ENCODE measurements around the gene CBLB.

The CBLB gene

GRCh38 chr3:105869861-105870755 lies 1.3 kb upstream of the CBLB start:
- no peak for DNase-seq (ENCODE audit: low spot score)

DNA sequence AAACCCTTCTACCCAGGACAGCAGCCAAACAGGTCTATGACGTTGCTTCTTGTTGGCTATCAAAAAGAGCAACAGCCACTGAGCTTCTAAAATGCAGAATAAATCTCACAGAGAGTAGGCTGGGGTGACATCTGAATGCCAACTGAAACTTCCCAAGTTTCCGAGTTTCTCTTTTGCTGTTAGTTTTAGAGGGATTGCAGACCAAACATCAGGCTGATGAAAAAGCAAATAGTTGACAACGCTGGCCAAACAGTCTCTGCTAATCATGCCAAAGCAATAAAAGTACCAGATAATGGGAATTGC lies 670 bp upstream of the CBLB start:
- DNase-seq (ENCODE audit: low spot score) = no peak

GRCh38 chr3:105868431-105868741 lies 426 bp downstream of the CBLB start:
- peak; percentile 55 for DNase-seq (ENCODE audit: low spot score)

DNA sequence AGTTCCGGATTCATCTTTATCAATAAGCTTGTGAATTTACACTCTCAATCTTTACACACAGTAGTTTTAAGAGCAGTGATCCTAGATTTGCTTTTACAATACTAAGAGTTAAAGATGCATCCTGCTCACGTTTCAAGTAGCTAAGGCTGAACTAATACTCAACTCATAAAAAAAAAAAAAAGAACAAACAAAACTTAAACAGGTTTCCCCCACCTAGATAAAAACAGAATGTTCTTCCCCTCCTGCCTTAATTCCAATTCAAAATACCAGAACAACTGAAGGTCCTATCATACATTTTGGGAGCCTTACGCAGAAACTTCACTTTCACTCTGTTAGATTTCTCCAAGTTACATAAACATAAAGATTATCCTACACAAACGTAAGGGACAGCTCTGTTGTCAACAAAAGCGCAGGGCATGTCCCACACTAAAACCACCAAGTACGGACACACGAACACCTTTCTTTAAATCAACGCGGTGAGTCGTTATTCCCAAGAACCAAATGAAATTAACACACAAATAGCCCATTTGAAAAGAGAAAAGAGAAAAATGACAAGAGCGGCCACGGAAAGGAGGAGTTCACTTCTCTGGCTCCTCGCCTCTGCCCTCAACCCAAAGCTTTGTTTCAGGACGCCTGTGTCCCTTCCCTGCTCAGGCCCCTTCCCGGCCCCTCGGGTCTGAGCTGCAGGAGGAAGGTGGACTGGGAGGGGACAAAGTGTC lies 941 bp downstream of the CBLB start:
- DNase-seq (ENCODE audit: low spot score) = peak; percentile 38

- no peak for DNase-seq (ENCODE audit: low spot score)
Observed at GRCh38 chr3:105866656-105867653, 1.9 kb downstream of the CBLB start.

DNA sequence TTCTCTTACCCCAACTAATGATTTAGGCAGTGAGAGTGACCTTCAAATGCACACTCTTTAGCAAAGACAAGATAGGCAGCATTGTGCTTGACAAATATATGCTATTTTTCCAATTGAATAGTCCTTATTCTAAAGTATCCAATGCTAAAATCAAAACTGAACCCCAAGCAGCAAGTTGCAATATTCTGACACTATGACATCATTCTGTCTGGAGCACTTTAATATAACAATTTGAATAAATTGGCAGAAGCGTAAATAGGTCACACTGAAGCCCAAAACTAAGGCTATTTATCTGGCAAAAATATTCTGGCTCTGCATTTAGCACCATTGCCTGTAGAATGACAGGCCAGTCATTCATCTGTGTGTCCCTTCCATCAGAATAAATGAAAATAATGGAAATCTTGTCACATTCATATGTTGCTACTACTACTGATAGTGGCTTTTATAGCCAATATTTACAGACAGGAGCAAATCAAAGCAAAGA lies 2.9 kb downstream of the CBLB start:
- DNase-seq (ENCODE audit: low spot score) = peak; percentile 76

DNA sequence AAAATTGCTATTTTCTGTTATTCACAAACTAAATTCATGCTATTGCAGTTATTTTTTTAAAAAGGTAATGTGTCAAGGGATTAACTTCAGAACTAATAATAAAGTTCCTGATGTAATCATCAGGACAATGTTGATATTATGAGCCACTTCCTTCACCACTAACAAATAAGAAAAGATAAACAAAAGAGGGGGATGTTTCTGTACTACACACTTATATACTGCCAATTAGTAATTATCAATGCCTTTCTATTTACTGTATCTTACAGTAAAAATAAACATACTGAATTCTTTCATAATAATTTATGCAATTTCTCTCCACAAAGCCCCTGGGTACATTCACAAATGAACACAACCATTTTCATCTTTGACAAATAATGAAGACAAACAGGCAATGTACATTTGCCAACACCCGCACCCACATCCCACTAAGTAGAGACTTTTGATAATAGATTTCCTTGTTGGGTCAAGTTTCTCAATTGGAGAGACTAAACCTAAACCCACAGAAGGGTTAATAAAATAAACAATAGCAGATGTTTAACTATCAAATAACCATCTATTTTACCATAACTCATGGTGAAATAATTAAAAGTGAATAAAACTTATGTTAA lies 3.7 kb downstream of the CBLB start:
- no peak for DNase-seq (ENCODE audit: low spot score)

DNA sequence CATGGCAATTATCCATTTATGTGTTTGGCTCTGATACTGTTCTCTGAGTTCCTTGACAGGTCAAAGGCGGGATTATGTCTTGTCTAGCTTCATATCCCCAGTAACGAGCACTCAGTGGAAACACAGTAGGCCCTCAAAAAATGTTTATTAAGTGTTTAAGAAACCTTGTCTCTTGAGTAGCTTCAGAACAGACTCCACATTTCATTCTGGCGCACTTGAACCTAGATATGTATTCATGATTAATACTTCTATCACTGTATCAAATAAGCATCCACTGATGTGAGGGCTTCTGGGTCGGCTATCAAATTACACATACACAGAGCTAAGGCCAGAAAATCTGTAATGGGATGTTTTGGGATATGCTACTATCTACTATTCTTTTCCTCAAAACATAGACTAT lies 4.6 kb downstream of the CBLB start:
- no peak for DNase-seq (ENCODE audit: low spot score)

GRCh38 chr3:105863608-105864007 lies 5.2 kb downstream of the CBLB start:
- no peak for DNase-seq (ENCODE audit: low spot score)

GRCh38 chr3:105862217-105862616 lies 6.6 kb downstream of the CBLB start:
- DNase-seq (ENCODE audit: low spot score) = no peak

DNA sequence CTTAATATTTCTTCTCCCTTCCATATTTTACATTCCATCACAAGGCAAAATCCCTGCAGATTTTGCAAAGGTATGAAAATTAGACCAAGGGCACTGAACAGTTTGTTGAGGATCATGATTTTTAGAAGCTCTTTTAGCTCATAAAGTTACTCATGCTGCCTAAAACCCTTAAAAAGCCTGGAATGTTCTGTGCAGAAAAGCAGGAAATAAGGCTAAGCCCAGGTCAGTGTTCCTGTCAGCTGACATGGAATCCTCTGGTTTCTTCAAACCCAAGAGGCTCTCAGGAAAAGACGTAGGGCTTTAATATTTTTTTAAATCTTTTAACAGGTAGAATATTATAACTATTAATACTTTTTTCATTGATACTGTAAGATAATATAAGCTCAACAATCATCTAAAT lies 8.2 kb downstream of the CBLB start:
- DNase-seq (ENCODE audit: low spot score) = no peak

DNA sequence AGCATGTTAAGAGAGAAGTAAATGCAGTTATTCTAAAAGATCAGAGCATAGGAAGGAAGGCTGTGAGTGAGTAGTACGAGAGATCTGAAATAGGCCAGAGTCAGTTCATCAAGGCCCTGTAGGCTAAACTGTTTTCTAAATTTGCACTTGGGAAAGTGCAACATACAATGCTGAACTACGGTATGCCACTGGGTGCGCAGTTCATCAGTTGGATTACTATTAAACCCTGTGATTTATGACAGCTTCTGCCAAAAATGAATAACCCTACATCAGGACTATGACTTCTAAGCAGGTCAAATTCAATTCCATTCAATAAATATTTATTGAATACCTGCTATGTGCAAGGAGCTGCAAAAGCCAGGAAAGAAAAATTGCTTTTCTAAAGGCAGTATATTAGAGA lies 10.8 kb downstream of the CBLB start:
- no peak for DNase-seq (ENCODE audit: low spot score)

DNA sequence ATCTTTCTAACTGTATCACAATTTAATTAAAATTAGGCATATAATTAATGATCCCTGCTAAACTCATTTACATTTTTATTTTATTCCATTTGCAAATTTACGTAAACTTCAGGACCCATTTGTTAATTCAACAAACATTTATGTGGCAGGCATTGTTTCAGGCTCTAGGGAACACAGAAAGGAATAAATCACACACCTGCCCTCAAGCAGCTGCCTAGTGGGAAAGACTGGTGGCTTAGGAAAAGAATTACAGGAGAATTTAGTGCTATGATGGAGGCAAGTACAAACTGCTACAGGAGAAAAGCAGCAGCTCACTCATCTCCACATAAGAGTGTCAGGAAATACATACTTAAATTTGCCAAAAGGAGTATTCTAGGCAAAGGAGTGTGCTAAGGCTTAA lies 11.2 kb downstream of the CBLB start:
- DNase-seq (ENCODE audit: low spot score) = no peak

DNA sequence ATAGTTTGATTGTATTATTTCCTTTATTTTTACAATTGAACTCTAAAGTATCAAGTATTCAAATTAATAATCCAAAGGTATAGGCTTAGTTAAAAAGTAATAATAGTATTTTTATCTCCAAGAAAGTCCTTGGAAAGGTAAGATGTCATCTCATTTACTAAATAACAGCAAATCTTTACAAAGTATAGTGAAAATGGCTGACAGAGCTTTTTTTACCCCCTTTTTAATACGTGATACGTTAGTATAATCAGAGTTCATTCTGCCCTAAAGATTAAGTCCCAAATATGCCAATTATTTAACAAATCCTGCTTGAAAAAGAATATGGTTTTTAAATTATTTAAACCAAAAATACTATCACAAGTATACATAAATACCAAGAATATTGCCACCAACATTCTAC lies 12.2 kb downstream of the CBLB start:
- no peak for DNase-seq (ENCODE audit: low spot score)

DNA sequence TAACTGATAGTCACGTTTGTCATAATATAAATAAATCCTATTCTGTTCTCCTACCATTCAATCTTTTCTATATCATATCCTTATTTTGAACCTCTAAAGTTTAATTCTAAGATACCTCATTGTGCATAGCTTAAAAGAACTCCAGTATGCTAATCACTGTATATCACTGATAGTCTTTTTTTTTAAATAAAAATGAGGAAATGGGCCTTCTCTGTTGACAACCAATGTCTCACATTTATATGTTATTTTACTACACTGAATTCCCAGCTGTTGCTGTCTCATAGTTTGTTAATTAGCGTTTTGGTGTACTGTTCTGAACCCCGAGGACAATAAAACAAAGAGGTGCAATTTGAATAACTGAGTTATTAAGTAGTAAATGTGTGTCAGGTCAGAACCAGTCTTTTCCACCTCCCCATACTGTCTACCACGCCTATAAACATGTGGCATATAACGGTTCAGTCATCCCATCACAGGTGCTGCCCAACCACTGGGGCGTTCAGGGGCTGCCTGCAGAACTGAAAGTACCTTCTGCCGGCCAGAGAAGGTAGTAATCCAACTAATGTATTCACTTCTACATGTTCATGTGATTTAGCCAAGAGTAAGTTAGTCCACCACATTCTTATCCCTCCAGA lies 14.9 kb downstream of the CBLB start:
- DNase-seq (ENCODE audit: low spot score) = no peak

- no peak for DNase-seq (ENCODE audit: low spot score)
Observed at GRCh38 chr3:105851582-105851981, 17.2 kb downstream of the CBLB start.

GRCh38 chr3:105851176-105851575 lies 17.6 kb downstream of the CBLB start:
- no peak for DNase-seq (ENCODE audit: low spot score)

- DNase-seq (ENCODE audit: low spot score) = no peak
Observed at GRCh38 chr3:105850593-105850992, 18.2 kb downstream of the CBLB start.

- DNase-seq (ENCODE audit: low spot score) = no peak
Observed at GRCh38 chr3:105848821-105849220, 20.0 kb downstream of the CBLB start.

- DNase-seq (ENCODE audit: low spot score) = no peak
Observed at GRCh38 chr3:105847865-105848264, 20.9 kb downstream of the CBLB start.

- no peak for DNase-seq (ENCODE audit: low spot score)
Observed at GRCh38 chr3:105847452-105847851, 21.4 kb downstream of the CBLB start.

- no peak for DNase-seq (ENCODE audit: low spot score)
Observed at GRCh38 chr3:105846809-105847208, 22.0 kb downstream of the CBLB start.
